GM12878 (cell line): ENCODE data around the gene GTSE1. TPM values are rescaled to one million over a fixed set of nuclear protein-coding genes. Genes with fewer than 3 reads are reported as not detected.

Source experiments
- BMI1 ChIP-seq: fragments of 450-650 bp; IDR thresholded peaks from 2 replicates; pipeline ENCODE4 v1.6.1; 2016; ENCODE audit warnings: mild to moderate bottlenecking, moderate library complexity, borderline replicate concordance
- TARDBP ChIP-seq: IDR thresholded peaks from 2 replicates; pipeline ENCODE4 v1.6.1; 2016; ENCODE audit warnings: borderline replicate concordance
- ZNF622 ChIP-seq: fragments of 450-650 bp; IDR thresholded peaks from 2 replicates; pipeline ENCODE4 v1.6.1; 2017; ENCODE audit warnings: mild to moderate bottlenecking, inconsistent platforms
- polyA plus RNA-seq, 11 experiments: library from polyadenylated mRNA; depleted of rRNA in 4 of 11; unstranded in 6 of 11; stranded (reverse) in 5 of 11; fragments of >200 nt; fragmentation: Nextera tagmentation in 4 of 11; fragmentation: Illumina TruSeq in 1 of 11; extraction: Ambion mirVana in 4 of 11; extraction: Trizol in 1 of 11; gene quantifications; 1 replicate in 1 of 11; 2 replicates in 10 of 11; pipeline versions ENCODE4 v1.2.1 to v1.2.3, GENCODE V29; 2011 to 2016; ENCODE audit warnings: inconsistent platforms in 2 of 11, missing spikeins in 2 of 11, low read depth in 1 of 11
- total RNA-seq, 4 experiments: library from RNA; depleted of rRNA in 3 of 4; stranded (reverse); fragments of >200 nt in 3 of 4; fragmentation: Illumina TruSeq in 1 of 4; extraction: Trizol in 1 of 4; gene quantifications; 2 replicates each; pipeline versions ENCODE4 v1.2.1 to v1.2.3, GENCODE V29; 2013 to 2021
- TF ChIP-seq, protein P1 (sequence below): fragments of 450-650 bp; IDR thresholded peaks from 2 replicates; pipeline ENCODE4 v1.6.1; 2018; ENCODE audit warnings: borderline replicate concordance, mild to moderate bottlenecking; ENCODE audit not compliant: partially characterized antibody
- TF ChIP-seq, protein P2 (sequence below): fragments of 450-650 bp; IDR thresholded peaks from 2 replicates; pipeline ENCODE4 v1.6.1; 2017; ENCODE audit warnings: mild to moderate bottlenecking, moderate library complexity
- TF ChIP-seq, protein P3 (sequence below): fragments of 450-650 bp; IDR thresholded peaks from 2 replicates; pipeline ENCODE4 v1.6.1; 2017; ENCODE audit warnings: mild to moderate bottlenecking

Gene GTSE1
- total and polyA plus RNA-seq, 10 of the 15 experiments (the other 5 are each of a cell fraction or from before 2014, with no cell fraction given): 6.6 to 46.2 (median 32.3) TPM

DNA sequence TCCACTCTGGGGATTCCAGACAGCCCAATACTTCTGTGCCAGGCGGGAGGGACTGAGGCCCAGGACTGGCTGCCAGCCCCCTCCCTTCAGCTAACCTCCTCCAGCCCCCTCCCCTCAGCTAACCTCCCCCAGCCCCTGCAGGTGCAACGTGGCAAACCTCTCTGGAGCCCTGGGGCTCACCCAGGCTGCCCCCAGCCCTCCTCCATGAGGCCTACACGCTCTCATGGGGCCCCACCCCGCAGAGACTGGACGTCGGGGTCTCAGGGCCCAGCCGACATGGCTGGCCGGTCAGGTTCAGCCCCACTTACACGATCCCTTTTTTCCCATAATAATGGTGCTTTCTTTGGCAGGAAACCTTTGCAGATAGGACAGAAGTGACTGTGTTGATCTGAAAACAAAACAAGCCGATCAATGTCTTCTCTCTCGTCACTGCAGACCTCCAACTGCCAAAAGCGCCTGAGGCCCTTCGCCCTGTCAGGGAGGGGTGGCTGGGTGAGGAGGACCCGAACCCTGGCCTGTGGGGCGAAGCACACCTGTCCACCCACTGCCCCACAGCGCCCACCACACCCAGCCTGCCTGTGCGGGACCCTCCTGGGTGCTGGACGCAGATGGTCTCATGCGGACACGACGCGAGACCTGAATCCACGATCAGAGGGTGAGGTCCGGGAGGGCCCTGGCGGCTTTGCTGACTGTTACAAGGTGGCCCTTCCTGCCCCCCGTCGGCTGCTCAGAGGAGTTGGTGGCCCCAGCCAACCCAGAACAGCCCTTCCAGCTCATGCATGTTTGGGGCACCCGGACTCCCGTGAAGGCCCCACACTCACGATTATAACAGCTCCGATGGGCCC, 72.4 kb downstream of the GTSE1 start (continued):
- TF ChIP-seq, protein P1, sequence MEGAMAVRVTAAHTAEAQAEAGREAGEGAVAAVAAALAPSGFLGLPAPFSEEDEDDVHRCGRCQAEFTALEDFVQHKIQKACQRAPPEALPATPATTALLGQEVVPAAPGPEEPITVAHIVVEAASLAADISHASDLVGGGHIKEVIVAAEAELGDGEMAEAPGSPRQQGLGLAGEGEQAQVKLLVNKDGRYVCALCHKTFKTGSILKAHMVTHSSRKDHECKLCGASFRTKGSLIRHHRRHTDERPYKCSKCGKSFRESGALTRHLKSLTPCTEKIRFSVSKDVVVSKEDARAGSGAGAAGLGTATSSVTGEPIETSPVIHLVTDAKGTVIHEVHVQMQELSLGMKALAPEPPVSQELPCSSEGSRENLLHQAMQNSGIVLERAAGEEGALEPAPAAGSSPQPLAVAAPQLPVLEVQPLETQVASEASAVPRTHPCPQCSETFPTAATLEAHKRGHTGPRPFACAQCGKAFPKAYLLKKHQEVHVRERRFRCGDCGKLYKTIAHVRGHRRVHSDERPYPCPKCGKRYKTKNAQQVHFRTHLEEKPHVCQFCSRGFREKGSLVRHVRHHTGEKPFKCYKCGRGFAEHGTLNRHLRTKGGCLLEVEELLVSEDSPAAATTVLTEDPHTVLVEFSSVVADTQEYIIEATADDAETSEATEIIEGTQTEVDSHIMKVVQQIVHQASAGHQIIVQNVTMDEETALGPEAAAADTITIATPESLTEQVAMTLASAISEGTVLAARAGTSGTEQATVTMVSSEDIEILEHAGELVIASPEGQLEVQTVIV: no peak
- TF ChIP-seq, protein P2, sequence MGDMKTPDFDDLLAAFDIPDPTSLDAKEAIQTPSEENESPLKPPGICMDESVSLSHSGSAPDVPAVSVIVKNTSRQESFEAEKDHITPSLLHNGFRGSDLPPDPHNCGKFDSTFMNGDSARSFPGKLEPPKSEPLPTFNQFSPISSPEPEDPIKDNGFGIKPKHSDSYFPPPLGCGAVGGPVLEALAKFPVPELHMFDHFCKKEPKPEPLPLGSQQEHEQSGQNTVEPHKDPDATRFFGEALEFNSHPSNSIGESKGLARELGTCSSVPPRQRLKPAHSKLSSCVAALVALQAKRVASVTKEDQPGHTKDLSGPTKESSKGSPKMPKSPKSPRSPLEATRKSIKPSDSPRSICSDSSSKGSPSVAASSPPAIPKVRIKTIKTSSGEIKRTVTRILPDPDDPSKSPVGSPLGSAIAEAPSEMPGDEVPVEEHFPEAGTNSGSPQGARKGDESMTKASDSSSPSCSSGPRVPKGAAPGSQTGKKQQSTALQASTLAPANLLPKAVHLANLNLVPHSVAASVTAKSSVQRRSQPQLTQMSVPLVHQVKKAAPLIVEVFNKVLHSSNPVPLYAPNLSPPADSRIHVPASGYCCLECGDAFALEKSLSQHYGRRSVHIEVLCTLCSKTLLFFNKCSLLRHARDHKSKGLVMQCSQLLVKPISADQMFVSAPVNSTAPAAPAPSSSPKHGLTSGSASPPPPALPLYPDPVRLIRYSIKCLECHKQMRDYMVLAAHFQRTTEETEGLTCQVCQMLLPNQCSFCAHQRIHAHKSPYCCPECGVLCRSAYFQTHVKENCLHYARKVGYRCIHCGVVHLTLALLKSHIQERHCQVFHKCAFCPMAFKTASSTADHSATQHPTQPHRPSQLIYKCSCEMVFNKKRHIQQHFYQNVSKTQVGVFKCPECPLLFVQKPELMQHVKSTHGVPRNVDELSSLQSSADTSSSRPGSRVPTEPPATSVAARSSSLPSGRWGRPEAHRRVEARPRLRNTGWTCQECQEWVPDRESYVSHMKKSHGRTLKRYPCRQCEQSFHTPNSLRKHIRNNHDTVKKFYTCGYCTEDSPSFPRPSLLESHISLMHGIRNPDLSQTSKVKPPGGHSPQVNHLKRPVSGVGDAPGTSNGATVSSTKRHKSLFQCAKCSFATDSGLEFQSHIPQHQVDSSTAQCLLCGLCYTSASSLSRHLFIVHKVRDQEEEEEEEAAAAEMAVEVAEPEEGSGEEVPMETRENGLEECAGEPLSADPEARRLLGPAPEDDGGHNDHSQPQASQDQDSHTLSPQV: no peak
- TF ChIP-seq TARDBP (no peak), BMI1 (no peak), ZNF622 (no peak)
- TF ChIP-seq, protein P3, sequence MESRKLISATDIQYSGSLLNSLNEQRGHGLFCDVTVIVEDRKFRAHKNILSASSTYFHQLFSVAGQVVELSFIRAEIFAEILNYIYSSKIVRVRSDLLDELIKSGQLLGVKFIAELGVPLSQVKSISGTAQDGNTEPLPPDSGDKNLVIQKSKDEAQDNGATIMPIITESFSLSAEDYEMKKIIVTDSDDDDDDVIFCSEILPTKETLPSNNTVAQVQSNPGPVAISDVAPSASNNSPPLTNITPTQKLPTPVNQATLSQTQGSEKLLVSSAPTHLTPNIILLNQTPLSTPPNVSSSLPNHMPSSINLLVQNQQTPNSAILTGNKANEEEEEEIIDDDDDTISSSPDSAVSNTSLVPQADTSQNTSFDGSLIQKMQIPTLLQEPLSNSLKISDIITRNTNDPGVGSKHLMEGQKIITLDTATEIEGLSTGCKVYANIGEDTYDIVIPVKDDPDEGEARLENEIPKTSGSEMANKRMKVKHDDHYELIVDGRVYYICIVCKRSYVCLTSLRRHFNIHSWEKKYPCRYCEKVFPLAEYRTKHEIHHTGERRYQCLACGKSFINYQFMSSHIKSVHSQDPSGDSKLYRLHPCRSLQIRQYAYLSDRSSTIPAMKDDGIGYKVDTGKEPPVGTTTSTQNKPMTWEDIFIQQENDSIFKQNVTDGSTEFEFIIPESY: no peak
- TF ChIP-seq, all 136 proteins: peak for 0
